ENCODE data around the gene IQCB1. TPM values are rescaled to one million over a fixed set of nuclear protein-coding genes. Genes with fewer than 3 reads are reported as not detected.
A peak's percentile ranks its signal among the peaks of the same experiment; 100 is the strongest.
"Not testable (repeated sequence)": the region's sequence is repeated elsewhere in the genome, so short reads cannot be mapped to it uniquely, and the experiment has no call there.

IQCB1 gene
- total RNA-seq, 2 donors from 2014 or later: 6.5 to 6.7 TPM

- TF ChIP-seq, protein P1, sequence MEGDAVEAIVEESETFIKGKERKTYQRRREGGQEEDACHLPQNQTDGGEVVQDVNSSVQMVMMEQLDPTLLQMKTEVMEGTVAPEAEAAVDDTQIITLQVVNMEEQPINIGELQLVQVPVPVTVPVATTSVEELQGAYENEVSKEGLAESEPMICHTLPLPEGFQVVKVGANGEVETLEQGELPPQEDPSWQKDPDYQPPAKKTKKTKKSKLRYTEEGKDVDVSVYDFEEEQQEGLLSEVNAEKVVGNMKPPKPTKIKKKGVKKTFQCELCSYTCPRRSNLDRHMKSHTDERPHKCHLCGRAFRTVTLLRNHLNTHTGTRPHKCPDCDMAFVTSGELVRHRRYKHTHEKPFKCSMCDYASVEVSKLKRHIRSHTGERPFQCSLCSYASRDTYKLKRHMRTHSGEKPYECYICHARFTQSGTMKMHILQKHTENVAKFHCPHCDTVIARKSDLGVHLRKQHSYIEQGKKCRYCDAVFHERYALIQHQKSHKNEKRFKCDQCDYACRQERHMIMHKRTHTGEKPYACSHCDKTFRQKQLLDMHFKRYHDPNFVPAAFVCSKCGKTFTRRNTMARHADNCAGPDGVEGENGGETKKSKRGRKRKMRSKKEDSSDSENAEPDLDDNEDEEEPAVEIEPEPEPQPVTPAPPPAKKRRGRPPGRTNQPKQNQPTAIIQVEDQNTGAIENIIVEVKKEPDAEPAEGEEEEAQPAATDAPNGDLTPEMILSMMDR (IDR thresholded peaks at IDR 0.05): no peak
- peak overlapping the region; percentile 52 to 81 for H3K4me3 ChIP-seq
- H3K27ac ChIP-seq: peak overlapping the region; percentile 78 to 95
- no peak for DNase-seq (ENCODE audit: low spot score)
- peaks cover 0 to 37% of the 10 kb centered on the region in 2 donors for H3K4me1 ChIP-seq
- H3K9me3 ChIP-seq: no peaks in the 10 kb centered on the region
- H3K27me3 ChIP-seq: no peaks in the 10 kb centered on the region
- H3K36me3 ChIP-seq: no peaks in the 10 kb centered on the region
These were observed 84.8 kb downstream of the IQCB1 start for GRCh38 chr3:121750087-121750415.

DNA sequence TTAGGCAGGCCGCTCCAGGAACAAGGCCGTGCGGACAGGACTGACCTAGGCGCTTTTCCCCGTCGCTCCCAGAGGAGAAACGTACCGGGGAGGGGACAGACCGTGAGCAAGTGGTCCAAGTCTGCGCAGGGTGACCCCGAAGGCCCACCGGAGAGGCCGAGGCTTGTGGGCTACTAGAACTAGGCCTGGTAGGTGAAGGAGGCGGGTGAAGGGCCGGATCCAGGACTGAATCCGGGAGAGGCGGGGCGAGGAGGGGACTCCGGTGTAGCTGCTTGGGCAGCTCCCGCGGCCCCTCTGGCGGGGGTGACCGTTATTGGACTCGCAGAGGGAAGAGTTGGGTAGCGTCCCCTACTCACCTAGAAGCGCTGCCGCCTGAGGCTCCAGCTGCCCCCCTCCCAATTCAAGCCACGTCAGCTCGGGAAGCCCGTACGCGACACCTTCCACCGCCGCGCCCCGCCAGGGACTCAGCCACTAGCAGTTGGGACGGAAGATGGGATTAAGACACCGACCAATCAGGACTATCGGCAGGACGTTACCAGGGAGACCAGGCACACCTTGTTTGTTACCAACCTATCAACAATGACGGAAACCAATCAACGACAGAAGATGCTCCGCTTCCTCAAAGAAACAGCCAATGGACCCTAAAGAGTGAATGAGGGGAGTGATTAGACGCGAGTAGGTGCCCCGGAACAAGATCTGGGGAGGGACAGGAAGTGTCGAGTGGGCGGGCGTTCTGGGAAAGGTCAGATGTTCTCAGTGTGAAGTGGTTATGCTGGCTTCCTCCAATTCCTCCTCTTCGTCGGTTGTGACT lies 85.4 kb downstream of the IQCB1 start, which contains the start of gene GOLGB1:
TSS of gene GOLGB1 (minus strand) at position 466 of the 811 bp plus-strand sequence. CDS start 18,770 bp downstream, outside the sequence.
- peak; percentile 99 for DNase-seq (ENCODE audit: low spot score)
- peak within 1 kb of the TSS; percentile 92 to 95 for H3K27ac ChIP-seq
- peaks cover 0 to 41% of the 10 kb centered on the region in 2 donors for H3K4me1 ChIP-seq
- H3K27me3 ChIP-seq: no peaks in the 10 kb centered on the region
- H3K9me3 ChIP-seq: no peaks in the 10 kb centered on the region
- H3K36me3 ChIP-seq: no peaks in the 10 kb centered on the region
- TF ChIP-seq, protein P1 (IDR thresholded peaks at IDR 0.05): no peak
- peak within 1 kb of the TSS; percentile 81 for H3K4me3 ChIP-seq

DNA sequence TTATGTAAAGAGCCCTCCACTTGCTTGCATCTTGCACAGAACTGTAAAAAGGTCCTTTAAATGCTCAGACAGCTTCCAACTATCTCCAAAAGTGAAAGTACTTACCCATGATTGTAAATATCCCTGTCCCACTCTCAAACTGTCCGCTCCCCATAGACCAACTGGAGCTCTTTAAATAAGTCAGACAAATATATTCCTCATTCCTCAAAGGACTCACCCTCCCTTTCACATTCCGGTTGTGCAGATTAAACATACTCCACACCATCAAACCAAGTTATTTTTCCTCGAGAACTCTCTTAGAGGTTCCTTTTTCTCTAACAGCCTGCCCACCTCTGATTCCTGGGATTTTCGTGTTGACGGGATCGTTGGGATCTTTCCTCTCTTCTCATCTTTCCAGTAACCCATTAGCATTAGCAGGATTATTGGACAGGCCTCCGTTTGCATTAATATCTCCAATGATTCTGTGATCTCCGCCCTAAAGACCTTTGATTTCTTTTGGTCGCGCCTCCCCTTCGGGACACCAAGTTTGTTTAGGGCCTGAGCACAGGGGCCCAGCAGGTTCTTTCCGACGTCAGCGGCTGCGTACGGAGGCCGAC lies 86.1 kb downstream of the IQCB1 start:
- H3K4me3 ChIP-seq: peak overlapping the region; percentile 81
- DNase-seq (ENCODE audit: low spot score): peak; percentile 66
- H3K4me1 ChIP-seq: peaks cover 0 to 41% of the 10 kb centered on the region in 2 donors
- TF ChIP-seq, protein P1 (IDR thresholded peaks at IDR 0.05): no peak
- H3K9me3 ChIP-seq: no peaks in the 10 kb centered on the region
- H3K27me3 ChIP-seq: no peaks in the 10 kb centered on the region
- H3K36me3 ChIP-seq: no peaks in the 10 kb centered on the region
- H3K27ac ChIP-seq: peak overlapping the region; percentile 92 to 95

- Histone ChIP-seq H3K27ac (no peak overlapping the region), H3K36me3 (no peaks in the 10 kb centered on the region), H3K4me3 (peak overlapping the region in 1 of 2 donors; percentile 81), H3K27me3 (no peaks in the 10 kb centered on the region), H3K9me3 (no peaks in the 10 kb centered on the region), H3K4me1 (peaks cover 0 to 41% of the 10 kb centered on the region in 2 donors)
- no peak for DNase-seq (ENCODE audit: low spot score)
- TF ChIP-seq, protein P1 (IDR thresholded peaks at IDR 0.05): no peak
These were observed 86.9 kb downstream of the IQCB1 start for GRCh38 chr3:121747976-121748375.

DNA sequence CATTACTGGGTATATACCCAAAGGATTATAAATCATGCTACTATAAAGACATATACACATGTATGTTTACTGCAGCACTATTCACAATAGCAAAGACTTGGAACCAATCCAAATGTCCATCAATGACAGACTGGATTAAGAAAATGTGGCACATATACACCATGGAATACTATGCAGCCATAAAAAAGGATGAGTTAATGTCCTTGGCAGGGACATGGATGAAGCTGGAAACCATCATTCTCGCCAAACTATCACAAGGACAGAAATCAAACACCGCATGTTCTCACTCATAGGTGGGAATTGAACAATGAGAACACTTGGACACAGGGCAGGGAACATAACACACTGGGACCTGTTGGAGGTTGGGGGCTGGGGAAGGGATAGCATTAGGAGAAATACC lies 91.8 kb downstream of the IQCB1 start:
- H3K27ac ChIP-seq; DNase-seq (ENCODE audit: low spot score); H3K36me3 ChIP-seq; H3K9me3 ChIP-seq; H3K27me3 ChIP-seq; H3K4me3 ChIP-seq: not testable (repeated sequence)
- peaks cover 0 to 33% of the 10 kb centered on the region in 2 donors for H3K4me1 ChIP-seq

DNA sequence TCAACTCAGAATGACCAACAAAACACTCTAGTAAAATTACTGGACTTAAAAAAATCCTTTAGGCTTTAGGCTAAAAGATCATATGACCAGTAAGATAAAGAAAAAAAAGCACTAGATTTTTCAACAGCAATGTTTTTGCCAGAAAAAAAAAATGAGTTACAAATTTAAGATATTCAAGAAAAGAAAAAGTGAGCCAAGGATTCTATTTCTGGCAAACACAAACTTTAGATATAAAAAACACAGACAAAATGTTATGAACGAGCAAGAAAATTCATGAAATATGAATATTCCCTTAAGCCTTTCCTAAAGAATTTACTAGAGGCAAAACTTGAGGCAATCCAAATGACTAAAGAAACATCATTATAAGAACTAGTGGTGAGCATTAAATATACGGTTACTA lies 94.0 kb downstream of the IQCB1 start:
- H3K4me1 ChIP-seq: peaks cover 0 to 23% of the 10 kb centered on the region in 2 donors
- DNase-seq (ENCODE audit: low spot score): no peak
- no peaks in the 10 kb centered on the region for H3K9me3 ChIP-seq
- no peaks in the 10 kb centered on the region for H3K36me3 ChIP-seq
- no peaks in the 10 kb centered on the region for H3K27me3 ChIP-seq
- no peak overlapping the region for H3K27ac ChIP-seq
- no peak overlapping the region for H3K4me3 ChIP-seq
- TF ChIP-seq, protein P1 (IDR thresholded peaks at IDR 0.05): no peak
